Gastrocnemius medialis (tissue), 4 donors: ENCODE data around the gene PTPRN2. TPM values are rescaled to one million over a fixed set of nuclear protein-coding genes. Genes with fewer than 3 reads are reported as not detected.

Experiments used
- ATAC-seq, 2 donors: fragments of 150-250 bp; one replicate each; pipeline ENCODE4 v1.9.1; 2016
- DNase-seq, 2 donors: peaks; one replicate each; pipeline ENCODE4 v3.0.0-alpha.2; 2019
- H3K27ac ChIP-seq, 4 donors: fragments of 200-600 bp; sonication (generic); 1 replicate in 1 of 4; 2 replicates in 3 of 4; pipeline ENCODE4 v1.5.1; 2016 to 2018; ENCODE audit warnings: mild to moderate bottlenecking in 2 of 4, moderate library complexity in 1 of 4
- H3K27me3 ChIP-seq, 3 donors: fragments of 200-600 bp; sonication (generic) in 2 of 3; 1 replicate in 1 of 3; 2 replicates in 2 of 3; pipeline versions ENCODE4 v1.5.1 to v1.6.0; 2016 to 2019; ENCODE audit warnings: mild to moderate bottlenecking in 1 of 3, moderate library complexity in 1 of 3
- H3K36me3 ChIP-seq, 2 donors: fragments of 200-600 bp; sonication (generic) in 1 of 2; one replicate each; pipeline ENCODE4 v1.5.1; 2017 to 2018
- H3K4me1 ChIP-seq, 2 donors: fragments of 200-600 bp; sonication (generic) in 1 of 2; one replicate each; pipeline ENCODE4 v1.5.1; 2016 to 2017; ENCODE audit warnings: mild to moderate bottlenecking in 2 of 2
- H3K4me3 ChIP-seq, 4 donors: fragments of 200-600 bp; sonication (generic) in 3 of 4; 1 replicate in 1 of 4; 2 replicates in 3 of 4; pipeline ENCODE4 v1.5.1; 2016 to 2019; ENCODE audit warnings: mild to moderate bottlenecking in 2 of 4
- H3K9me3 ChIP-seq, 3 donors: fragments of 200-600 bp; sonication (generic) in 2 of 3; 1 replicate in 1 of 3; 2 replicates in 2 of 3; pipeline ENCODE4 v1.5.1; 2016 to 2019
- POLR2A ChIP-seq, 2 donors: fragments of 450-650 bp; IDR thresholded peaks; one replicate each; pipeline ENCODE4 v1.6.1; 2017; ENCODE audit warnings: antibody characterized with exemption in 2 of 2, mild to moderate bottlenecking in 2 of 2, moderate library complexity in 2 of 2
- in situ Hi-C, 4 donors: fragments of 200-750 bp; cut with MboI; loops; one replicate each; pipeline versions ENCODE4 v1.15.0 to v1.8.0; 2017; ENCODE audit warnings: low sequenced_read_pairs in 4 of 4
- intact Hi-C: fragments of 100-400 bp; cut with DNase I; formaldehyde crosslinking; loops from one replicate; pipeline ENCODE4 v1.15.1; 2023; ENCODE audit warnings: low total_unique reads
- total RNA-seq, 4 donors: library from RNA; depleted of rRNA; stranded (reverse); fragments of >200 nt; gene quantifications; one replicate each; pipeline versions ENCODE4 v1.1.0 to v1.2.3, GENCODE V29; 2016
- TF ChIP-seq, protein P1 (sequence below), 5 experiments: fragments of 450-650 bp in 3 of 5; fragments of 200-600 bp in 2 of 5; sonication (generic) in 2 of 5; IDR thresholded peaks in 4 of 5; conservative IDR thresholded peaks in 1 of 5; 1 replicate in 4 of 5; 2 replicates in 1 of 5; pipeline ENCODE4 v1.5.1; 2016 to 2019; ENCODE audit warnings: antibody characterized with exemption in 5 of 5, mild to moderate bottlenecking in 3 of 5, moderate library complexity in 3 of 5

Gene PTPRN2
- total RNA-seq, 4 donors from 2014 or later = 0.66 to 0.85 (median 0.81) TPM

DNA sequence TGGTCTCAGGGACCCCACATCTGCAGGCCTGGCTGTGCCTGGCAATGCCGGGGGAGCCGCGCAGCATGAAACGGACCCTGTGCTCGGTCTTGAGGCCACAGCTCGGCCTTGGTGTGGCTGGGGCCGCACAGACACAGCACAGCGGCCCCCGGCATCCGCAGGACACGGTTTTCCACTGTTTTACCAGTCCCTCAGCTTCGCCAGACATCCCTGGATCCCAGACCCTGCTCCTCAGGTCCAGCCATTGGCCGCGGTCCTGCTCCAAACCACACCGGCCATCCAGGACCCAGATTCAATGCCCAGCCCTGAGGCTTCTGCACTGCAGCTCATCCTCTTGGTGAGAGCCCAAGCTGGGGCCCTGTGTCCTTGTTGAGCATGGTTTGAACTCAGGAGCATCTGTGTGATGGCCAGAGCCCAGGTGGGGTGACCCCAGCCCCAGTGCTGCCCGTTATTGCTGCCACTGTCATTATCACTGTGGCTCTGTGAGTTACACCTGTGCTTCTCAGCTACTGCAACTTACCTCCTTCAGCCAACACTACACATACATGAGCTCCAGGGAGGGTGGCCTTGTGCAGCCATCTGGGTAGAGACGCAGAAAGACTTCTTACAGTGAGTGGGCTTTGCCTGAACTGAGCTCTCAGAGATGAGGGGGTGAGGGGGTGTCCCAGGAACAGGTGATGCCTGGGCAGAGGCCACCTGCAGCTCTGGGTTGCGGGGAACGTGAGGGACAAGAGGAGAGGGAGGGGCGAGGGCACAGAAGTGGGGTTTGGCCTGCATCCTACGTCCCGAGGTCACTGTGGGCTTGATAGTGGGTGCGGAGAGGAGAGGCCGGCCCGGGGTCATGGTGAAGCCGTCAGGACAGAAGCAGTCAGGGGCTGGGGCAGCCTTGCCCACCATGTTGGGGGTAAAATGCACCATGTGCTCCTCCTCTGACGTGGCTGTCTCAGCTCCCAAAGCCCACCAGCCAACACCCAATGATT, 567.6 kb downstream of the PTPRN2 start:
- no peak for DNase-seq
- no peak for TF ChIP-seq POLR2A (IDR thresholded peaks at IDR 0.05)
- TF ChIP-seq, protein P1, sequence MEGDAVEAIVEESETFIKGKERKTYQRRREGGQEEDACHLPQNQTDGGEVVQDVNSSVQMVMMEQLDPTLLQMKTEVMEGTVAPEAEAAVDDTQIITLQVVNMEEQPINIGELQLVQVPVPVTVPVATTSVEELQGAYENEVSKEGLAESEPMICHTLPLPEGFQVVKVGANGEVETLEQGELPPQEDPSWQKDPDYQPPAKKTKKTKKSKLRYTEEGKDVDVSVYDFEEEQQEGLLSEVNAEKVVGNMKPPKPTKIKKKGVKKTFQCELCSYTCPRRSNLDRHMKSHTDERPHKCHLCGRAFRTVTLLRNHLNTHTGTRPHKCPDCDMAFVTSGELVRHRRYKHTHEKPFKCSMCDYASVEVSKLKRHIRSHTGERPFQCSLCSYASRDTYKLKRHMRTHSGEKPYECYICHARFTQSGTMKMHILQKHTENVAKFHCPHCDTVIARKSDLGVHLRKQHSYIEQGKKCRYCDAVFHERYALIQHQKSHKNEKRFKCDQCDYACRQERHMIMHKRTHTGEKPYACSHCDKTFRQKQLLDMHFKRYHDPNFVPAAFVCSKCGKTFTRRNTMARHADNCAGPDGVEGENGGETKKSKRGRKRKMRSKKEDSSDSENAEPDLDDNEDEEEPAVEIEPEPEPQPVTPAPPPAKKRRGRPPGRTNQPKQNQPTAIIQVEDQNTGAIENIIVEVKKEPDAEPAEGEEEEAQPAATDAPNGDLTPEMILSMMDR (IDR thresholded peaks at IDR 0.05 in 4 of 5, conservative IDR thresholded peaks at IDR 0.05 in 1 of 5) = no peak
- intact Hi-C loops = no loop called here

DNA sequence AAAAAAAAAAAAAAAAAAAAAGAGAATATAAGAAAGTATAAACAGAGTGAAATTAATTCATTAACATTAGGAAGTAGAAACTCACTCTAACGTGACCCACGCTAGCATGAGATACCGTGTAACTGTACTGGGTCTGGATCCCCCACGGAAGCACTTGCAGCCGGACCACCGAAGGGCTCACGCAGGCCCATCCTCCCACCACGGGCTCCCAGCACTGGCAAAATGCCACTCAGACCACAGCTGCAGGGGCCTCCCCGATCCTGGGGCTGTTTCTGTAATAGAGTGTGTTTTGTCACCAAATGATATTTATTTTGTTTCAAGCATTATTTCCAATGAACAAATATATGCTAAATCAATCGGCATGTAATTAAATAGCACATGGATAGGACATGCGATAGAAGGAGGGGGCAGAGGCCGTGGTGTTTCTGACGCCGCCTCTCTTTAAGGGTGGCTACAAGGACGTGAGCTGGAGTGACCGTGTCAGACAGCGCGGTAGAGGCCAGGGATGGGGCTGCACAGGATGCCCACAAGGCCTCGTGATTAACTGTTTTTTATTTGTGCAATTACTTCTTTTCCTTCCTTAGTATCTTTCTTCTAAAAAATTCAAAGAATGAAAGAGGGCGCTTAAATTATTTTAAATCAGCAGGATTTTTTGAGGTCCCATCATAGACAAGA, 568.5 kb downstream of the PTPRN2 start:
- in situ Hi-C loops = no loop called here
- Histone ChIP-seq H3K4me1 (no peaks in the 10 kb centered on the region), H3K9me3 (no peaks in the 10 kb centered on the region), H3K4me3 (no peak overlapping the region), H3K27me3 (no peaks in the 10 kb centered on the region), H3K27ac (no peak overlapping the region), H3K36me3 (no peaks in the 10 kb centered on the region)
- intact Hi-C loops = no loop called here
- DNase-seq (no peak), ATAC-seq (no peak)
- TF ChIP-seq, protein P1 (IDR thresholded peaks at IDR 0.05 in 4 of 5, conservative IDR thresholded peaks at IDR 0.05 in 1 of 5) = no peak
- TF ChIP-seq POLR2A (IDR thresholded peaks at IDR 0.05) = no peak

More for the DNA sequence above, 567.6 kb downstream of the PTPRN2 start:
- Histone ChIP-seq H3K4me3 (no peak overlapping the region), H3K27me3 (no peaks in the 10 kb centered on the region), H3K36me3 (no peaks in the 10 kb centered on the region), H3K9me3 (no peaks in the 10 kb centered on the region), H3K4me1 (no peaks in the 10 kb centered on the region), H3K27ac (no peak overlapping the region)
- ATAC-seq = no peak
- in situ Hi-C loops = no loop called here

DNA sequence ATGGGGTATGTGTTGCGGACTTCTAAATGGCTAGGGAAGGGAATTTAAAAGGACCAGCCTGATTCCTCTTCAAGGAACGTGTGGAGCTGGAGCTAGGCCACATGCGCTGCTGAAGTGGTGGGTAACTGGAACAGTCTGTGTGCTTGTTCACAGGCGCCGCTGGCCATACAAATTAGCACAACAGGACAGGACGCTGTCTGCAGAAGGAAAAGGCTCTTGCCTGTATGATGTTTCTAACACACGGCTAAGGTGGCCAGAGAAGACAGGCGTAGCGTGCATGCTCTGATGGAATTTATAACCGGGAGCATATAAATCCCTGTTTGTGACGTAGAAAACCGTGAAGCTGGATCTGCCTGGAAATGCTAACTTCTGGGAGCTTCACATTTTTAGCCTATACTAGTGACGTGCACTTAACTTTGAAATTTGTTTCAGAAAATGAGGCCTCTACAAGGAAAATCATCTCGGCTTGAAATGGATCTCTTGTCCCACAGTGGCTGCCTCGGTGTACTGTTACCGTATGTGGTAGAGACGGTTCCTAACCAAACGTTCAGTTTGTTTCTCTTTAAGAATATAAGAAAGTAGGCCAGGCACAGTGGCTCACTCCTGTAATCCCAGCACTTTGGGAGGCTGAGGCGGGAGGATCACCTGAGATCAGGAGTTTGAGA, 569.4 kb downstream of the PTPRN2 start:
- H3K4me1 ChIP-seq = no peaks in the 10 kb centered on the region
- TF ChIP-seq, protein P1 (IDR thresholded peaks at IDR 0.05 in 4 of 5, conservative IDR thresholded peaks at IDR 0.05 in 1 of 5) = no peak
- no peak for TF ChIP-seq POLR2A (IDR thresholded peaks at IDR 0.05)
- no peak overlapping the region for H3K4me3 ChIP-seq
- no peak overlapping the region for H3K27ac ChIP-seq
- in situ Hi-C loops = no loop called here
- H3K9me3 ChIP-seq = no peaks in the 10 kb centered on the region
- H3K36me3 ChIP-seq = no peaks in the 10 kb centered on the region
- no peaks in the 10 kb centered on the region for H3K27me3 ChIP-seq
- intact Hi-C loops = no loop called here
- ATAC-seq (no peak), DNase-seq (no peak)

DNA sequence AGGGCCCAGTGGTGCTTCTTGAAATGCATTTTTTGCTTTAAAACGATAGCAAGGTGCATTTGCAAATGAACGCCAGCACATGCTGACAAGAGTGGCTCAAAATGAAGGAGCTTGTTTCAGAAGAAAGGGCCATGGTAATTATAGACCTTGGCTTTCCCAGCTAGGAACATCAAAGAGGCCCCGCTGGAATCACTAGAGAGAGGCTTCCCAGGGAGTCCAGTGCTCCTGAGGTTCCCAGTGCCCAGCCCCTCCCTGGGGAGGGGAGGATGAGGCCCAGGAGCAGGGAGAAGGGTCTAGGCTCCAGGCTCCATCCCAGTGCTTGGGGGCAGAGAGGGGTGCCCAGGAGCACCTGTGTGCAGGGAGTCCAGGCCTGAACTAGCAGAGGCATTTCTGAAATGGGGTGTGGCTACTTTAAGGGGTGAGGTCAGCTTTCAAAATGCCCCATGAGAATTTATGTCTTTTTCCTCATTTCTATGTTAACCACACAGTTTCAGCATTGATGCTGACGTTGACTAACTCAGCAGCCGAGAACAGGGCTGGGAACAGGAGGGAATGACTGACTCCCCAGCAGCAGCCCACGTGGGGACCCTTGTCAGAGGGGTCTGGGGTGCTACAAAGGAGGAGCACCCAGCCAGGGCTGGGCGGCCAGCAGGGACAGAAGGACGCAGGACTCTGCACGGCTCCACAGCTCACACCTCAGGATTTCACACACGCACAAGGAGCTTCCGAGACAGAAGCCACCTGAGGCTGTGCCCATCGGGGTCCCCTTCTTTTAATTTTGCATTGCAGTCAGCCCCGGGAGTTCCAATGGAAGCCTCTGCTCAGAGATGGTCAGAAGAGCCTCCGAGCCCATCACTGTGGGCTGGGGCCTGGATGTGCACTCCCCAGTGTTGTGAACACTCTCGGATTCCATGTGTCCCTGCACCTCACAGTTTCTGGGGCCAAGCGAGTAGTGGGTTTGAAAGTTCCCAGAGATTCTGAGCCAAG, 570.2 kb downstream of the PTPRN2 start:
- H3K4me3 ChIP-seq = no peak overlapping the region
- TF ChIP-seq, protein P1 (IDR thresholded peaks at IDR 0.05 in 4 of 5, conservative IDR thresholded peaks at IDR 0.05 in 1 of 5) = no peak
- no peak for TF ChIP-seq POLR2A (IDR thresholded peaks at IDR 0.05)
- intact Hi-C loops = no loop called here

More for the DNA sequence above, 570.2 kb downstream of the PTPRN2 start:
- Histone ChIP-seq H3K36me3 (no peaks in the 10 kb centered on the region), H3K4me1 (no peaks in the 10 kb centered on the region), H3K9me3 (no peaks in the 10 kb centered on the region), H3K27ac (no peak overlapping the region), H3K27me3 (no peaks in the 10 kb centered on the region)
- DNase-seq (no peak), ATAC-seq (no peak)
- in situ Hi-C loops = no loop called here
